ENCODE measurements around the gene OAF.

Gene OAF

DNA sequence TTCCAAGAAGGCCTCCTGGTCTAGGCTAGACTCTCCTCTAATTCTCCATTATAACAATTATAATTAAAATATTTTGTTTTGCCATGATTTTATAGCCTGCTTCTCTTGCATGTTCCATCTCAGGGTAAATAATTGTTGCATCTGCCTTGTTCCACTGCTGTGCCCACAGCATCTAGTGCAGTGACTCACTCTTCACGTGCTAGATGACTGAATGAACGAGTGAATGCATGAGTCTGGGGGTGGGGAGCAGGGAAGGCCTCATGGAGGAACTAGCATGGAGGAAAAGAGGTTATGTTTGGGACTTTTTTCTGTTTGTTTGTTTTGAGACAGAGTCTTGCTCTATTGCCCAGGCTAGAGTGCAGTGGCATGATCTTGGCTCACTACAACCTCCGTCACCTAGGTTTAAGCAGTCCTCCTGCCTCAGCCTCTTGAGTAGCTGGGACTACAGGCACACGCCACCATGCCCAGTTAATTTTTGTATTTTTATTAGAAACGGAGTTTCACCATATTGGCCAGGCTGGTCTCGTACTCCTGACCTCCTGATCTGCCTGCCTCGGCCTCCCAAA lies 5.2 kb upstream of the OAF start:
- no peak for DNase-seq

DNA sequence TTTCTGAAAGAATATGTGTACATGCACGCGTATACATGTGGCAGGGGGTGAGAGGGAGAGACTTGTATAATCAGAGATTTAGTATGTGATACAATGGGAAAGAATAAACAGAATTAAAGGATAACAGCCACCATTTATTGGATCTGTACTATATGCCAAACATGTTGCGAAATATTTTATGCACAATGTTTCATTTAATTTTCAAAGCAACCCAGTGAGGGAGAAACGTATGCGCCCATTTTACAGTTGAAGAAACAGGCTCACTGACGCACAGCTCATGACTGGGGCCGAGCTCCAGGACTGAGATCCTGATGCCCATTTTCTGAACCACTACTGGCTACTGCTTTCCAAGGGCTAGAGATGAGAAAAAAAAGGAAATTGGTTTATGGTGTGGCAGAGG lies 3.3 kb upstream of the OAF start:
- no peak for DNase-seq

DNA sequence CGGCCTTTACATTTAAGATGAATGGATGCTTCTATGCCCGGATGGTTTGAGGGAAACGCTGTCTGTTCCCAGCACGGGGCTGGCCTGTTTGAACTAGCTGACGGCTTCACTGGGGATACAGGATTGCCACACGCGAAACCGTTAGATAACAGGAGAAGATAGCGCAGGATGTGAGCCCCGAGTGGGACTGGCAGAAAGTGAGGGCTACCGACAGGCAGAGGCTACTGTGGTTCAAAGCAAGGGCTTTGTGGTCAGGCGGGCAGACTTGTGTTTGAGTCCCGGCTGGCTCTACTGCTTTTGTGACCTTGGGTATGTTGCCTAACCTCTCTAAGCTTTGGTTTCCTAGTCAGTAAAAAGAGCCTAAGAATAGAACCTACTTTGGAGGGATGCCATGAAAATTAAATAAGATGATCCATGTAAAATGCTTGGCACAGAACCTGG lies 2.8 kb upstream of the OAF start:
- DNase-seq = no peak

DNA sequence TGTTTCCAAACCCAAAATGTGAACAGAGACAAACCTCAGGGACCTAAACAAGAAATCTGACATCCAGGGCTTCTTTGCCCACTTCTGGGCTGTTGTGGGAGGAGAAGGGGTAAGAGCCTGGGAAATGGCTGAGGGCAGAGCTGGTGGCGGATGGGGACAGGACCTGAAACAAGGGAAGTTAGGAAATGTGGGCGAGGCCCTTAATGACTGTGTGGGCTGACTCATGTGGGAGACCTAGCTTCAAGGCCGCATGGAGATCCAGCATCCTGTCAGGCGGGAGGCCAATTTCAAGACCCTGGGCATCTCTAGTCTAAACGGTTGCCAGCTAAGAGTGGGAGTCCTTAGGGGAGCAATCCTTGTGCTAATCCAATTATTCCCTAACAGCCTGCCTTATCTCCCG lies 2.1 kb upstream of the OAF start:
- DNase-seq = no peak

DNA sequence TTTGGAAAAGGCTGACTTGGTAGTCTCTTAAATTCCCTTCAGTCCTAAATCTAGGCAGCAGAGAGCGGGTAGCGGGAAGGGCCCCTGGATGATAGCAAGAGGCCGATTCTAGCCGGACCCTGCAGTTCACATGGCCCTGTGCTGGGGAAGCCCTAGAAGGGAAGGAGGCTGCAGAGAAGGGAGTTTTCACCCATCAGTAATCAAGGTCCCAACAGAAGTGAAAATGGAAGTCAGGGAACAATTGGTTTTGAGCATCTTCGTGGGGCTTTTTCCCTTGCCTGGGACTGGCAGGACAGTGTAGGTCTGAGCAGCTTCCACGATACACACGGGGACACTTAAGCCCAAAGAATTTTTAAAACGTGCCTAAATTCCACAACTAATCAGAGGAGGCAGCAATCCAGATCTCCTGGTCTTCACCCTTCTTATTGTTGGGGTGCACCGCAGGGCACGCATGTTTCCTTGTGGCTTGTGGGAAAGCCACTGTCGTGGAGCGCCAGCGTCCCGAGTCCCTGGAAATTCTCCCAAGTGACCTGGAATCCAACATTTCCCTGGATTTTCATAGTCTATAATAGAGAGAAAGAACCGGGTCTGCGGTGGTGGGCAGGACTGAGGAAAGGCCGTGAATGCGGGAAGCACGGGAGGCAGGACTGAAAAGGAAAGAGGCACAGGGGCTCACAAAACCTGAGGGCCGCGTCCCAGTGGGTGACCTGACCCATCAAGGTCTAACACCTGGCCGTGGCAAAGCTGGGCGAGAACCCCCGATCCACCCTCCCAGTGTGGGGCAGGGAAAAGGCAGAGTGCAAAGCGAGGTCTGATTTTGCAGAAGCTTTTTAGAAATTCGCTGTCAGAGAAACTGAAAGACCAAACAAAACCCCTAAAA lies 846 bp upstream of the OAF start:
- no peak for DNase-seq

DNA sequence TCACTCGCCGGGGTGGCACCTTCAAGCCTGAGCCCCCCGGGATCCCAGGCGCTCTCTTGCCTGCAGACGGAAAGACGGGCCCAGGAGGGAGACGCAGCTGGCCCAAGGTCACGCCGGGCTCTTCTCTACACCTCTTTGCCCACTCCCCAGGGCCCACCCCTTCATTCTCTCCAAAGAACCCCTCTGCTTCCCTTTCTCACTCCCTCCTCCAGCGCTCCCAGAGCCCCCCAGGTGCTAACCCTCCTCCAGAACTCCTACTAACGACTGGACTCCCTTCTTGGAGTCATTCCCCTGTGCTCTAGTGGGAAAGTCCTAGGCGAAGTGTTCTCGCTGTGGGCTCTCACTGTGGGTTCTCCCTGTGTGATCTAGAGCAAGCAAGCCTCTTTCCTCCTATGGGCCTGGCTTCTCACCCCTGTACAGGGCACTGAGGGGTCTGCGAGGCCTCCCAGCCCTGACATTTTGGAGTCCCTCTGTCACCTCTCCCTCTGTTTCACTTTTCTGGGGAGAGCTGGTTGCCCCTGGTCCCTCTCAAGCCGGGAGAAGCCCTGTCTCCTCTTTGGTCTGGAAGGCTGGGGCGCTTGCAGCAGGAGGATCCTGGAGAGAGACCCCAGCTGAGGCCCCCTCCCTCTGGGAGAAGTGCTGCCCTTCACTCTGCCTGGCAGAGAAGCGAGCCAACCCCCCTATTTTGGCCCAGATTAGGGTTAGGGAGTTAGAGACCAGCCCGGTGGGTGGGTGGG lies 858 bp downstream of the OAF start:
- DNase-seq = no peak

DNA sequence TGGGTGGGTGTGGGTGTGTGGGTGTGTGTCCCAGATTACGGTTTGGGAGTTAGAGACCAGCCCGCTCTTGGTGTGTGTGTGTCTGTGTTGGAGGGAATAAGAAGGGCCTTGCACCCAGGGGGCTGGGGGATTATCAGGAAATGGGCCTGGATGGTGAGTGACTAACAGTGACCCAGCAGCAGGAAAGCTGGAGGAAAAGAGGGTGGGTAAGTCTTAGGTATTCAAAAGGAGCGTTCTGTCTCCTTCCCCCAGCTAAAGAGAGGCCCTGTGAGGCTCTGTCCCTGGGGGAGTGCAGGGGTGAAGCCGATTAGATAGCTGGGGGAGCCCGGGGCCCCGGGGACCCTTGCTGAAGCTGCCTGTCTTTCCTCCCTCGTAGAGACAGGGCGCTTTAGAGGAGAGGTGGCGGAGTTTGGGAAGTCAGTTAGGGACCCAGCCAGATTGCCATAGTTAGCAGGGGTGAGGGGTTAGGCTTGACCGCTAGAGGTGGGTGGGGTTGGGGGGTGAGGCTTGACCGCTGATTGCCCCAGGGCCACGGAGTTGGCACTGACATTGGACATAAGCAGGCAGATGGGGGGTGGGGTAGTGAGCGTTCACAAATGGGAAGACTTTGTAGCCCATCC lies 1.5 kb downstream of the OAF start:
- DNase-seq = no peak

DNA sequence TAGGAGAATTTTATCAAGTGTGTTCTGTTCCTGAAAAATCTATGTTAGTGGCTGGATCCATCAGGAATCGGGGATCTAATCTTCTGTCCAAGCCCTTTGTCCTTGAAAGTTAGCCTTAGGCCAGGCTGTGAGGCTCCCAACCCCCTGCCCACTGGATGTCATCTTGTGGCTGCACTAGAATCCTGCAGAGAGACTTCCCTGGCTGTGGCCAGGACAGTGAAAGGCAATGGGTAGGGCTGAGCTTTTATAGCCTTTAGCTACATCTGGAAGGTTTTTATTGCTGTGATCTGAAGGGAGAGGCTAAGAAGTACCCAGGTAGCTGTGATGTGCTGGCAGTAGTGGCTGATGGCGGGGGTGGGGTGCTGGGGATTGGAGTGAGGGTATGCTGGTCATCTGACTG lies 2.1 kb downstream of the OAF start:
- no peak for DNase-seq

DNA sequence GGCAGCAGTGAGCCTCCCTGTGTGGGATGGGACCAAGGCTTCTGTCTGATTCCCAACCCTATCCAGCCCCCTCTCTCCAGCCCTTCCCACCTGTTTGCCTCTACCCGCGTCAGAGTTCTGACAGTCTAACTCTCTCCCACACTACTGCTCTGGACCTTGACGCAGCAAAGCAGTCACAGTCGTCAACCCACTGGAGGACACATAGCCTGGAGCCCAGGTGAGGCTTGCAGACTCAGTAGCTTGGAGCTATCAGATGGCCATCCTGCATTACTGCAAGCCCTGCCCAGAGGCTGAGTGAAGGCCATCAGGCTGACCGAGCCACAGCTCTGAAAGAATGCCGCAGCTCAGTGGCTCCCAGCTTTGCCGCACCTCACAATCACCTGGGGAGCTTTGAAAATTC lies 3.7 kb downstream of the OAF start:
- no peak for DNase-seq

DNA sequence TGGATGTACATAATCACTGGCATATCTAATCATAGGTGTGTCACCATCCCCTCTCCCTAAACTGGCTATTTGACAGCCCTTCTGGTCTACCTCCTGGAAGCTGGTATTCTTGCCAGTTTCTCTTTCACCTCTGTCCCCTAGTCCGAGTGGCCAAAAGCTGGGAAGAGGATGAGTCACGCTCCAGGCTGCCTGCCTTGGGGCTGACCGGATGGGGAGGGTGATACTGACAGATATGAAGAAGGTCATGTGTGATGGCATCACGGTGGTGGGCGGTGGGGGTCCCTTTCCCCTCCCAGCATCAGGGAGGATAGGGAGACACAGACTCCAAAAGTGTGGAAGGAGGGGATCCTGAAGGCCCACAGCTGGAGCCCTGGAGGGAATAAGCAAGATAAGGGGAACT lies 4.8 kb downstream of the OAF start:
- no peak for DNase-seq

DNA sequence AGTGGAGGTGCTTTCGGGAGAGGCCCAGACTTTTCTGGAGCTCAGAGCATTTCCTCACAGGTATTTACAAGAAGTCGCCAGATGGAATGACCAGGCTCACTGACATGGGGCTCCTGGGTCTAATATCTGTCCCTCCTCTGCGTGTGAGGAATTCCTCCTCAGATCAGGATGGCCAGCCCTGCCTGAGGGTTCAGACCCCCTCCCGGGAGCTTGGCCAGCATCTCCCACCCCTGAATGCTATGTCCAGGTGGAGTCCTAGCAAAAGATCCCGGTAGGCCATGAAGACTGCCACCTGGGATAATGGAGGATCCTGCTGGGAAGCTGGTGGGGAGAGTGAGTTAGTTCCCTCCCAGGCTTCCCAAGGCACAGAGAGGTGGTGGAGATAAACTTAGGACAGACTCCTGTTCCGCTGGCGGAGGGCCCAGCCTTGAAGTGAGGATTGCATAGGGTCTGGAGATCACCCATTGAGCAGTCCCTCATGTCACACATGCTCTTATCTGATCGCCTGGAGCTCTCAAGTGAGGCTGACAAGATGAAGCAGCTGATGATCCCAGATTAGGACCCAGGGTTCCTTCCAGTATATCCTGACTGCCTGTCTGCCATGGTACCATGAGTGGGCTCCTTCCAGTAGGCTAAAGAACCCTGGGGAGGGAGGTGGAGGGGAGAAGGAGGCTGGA lies 5.7 kb downstream of the OAF start:
- DNase-seq = no peak

DNA sequence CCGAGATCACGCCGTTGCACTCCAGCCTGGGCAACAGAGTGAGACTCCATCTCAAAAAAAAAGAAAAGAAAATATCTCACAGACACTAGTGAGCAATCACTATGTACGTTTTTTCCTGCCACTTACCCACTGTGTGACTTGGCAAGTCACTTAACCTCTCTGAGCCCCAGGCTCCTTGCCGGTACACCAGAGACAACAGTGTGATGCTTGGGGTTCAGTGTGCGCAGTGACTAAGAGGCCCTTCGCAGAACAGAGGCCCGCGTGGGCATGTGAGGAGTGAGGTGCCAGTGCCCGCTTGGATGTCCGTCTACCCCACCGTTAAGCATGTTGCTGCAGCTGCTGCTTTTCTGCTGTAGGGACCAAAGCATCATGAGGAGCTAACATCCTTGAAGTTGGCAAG lies 6.7 kb downstream of the OAF start:
- DNase-seq = no peak

DNA sequence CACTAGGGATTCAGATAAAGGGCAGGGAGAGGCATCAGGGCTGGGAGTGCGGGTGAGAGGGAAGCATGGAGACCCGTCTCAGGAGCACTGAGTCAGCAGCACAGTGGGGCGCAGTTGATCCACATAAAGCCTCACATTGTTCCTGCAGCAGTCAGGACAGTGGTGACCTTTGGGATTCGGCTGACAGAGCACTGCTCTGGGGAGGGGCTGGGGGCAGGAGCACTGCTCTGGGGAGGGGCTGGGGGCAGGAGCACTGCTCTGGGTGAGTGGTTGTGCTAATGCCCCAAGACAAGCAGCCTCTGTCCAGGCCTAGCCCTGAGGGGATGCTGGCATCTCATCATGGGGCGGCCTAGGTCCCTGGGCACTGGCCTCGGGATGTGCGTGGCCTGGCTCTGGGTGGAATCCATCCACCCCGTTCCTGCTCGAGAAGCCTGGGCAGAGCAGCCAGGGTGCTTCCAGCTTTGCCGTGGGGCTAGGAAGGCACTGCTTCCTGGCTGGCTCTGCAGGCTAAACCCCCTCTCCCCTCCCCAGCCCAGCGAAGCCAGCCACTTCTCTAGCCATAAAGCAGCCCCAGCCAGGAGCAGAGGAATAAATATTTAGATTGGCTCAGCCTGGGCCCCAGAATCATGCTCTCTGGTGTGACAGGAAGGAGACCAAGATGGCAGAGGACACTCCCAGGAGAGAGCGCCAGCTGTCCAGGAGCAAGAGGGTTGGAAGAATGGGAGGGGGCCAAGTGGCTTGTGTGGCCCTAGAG lies 7.3 kb downstream of the OAF start:
- DNase-seq = no peak

DNA sequence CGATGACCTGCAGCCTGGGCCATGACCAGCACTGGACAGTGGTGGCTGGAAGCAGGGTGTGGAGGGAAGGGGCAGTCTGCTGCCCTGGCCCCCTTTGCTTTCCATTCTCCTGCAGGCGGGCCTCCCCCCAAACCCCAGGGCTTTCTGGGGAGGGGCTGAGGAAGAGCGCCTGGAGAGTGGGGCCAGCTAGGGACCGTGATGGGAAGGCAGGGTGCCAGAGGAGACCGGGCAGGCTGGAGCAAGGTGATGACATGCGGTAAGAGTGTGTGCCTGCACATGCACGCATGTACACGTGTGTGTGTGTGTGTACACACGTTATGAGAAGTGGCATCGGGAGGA lies 7.8 kb downstream of the OAF start:
- DNase-seq = no peak

DNA sequence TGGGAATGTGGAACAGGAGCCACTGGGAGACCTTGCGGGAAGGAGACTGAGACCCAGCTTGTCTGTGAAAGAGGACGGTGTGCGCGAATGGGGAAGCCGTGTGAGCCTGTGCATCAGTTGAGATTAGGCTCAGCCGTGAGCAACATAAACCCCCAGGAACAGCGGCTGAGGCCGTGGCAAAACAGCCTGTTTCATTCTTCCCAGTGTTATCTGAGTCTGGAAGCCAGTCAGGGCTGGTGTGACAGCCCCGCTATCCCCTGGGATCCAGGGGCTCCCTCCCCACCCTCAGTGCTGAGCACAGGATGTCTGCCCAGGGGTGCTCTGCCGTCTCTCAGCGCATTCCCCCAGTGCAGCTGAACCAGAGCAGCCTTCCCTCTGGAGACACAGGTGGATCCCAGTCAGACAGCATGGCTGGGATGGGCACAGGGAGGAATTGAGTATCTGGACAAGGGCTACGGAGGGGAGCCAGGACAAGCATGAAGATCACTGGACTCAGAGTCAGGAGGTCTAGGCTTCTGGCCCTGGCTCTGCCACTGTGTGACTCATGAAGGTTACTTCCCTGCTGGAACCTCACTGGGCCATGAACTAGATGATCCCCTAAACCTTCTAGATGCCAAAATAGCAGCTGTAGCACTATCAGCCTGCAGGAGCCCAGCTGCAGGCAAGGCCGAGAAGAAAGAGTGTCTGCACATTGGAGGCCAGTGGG lies 8.6 kb downstream of the OAF start:
- no peak for DNase-seq

DNA sequence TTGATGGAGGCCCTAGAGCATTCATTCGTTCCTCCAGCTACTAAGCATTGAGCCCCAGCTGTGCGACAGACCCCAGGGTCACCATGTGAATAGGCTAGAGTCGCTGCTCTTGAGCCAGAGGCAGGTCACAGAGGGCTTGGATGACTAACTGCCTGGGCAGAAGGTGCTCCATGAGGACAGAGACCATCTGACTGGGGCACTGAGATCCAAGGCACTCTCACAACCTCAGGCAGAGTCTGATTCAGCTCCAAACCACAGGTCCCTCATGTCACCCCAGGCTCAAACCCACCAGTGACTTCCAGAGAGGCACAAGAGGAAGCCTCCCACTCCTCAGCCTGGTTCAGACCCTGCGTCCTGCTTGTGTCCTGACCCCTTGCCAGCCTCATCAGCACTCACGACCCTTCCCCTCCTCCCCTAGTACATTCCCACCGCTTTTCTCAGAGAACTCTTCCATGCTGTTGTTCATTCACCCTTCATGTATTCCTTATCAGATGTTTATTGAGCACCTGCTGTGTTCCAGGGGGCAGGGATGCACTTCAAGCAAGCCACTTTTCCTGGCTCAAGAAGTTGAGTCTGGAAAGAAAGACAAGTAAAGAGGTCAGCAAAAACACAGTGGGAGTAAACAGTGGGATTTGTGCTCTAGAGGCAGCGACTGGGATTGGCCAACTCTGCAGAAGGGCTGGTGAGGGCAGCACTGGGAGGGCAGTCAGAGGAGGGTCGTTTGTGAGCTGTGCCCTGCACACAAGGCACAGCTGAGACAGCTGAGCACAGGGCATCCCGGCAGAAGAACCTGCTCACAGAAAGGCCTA lies 9.3 kb downstream of the OAF start:
- no peak for DNase-seq

DNA sequence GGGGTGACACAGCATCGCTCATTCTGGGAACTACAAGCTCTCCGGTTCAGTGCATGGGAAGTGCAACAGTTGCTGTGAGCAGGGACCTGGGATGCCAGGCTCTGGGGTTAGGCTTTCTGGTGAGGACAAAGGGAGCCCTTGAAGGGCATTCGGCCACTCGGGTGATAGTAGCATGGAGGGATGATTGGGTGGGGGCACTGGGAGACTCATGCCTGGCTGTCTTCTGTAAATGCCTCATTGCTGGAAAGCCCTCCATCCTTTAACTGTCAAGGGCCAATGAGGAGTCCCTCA lies 9.9 kb downstream of the OAF start:
- no peak for DNase-seq

DNA sequence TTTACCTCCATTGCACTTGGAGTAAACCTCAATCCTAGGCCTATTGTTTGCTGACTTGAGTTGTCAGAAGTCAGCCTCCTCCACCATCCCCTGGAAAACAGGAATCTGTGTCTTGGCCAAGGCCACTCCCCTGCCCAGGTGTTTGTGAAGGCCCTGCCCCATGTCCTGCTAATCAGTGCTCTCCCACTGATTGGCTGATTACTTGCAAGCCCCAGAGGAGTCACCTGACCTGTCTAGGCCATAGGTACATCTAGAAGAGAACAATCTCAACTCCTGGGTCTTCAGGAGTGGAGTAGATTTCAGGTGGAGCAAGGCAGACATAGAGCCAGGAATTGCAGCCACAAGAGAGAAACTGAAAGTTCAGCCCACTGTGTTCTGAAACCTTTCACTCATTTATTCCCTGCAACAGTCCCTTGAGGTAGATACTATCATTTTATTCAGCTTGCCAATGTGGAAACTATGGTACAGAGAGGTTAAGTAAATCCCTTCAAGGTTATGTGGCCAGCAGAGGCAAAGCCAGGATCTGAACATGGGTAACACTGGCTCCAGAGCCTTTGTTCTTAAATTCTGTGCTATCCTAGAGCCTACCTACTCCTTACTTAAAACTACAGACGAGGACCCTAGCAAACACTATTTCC lies 10.4 kb downstream of the OAF start:
- DNase-seq = no peak

DNA sequence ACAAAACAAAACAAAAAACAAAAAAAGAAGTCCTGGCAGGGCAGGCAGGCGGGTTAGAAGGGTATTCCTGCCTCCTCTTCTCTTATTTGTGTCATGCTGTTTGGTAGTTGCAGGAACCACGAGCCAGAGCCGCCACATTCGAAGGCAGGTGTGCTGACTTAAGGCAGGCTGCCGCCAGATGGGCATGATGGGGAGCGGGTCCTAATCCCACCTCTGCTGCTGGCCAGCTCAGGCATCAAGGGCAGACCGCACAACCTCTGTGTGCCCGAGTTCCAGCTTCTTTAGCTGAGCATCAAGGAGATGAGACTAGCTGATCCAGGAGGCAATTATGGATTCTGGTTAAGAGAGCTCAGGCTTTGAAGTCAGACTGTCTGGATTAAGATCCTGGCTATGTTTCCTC lies 12.1 kb downstream of the OAF start:
- no peak for DNase-seq

DNA sequence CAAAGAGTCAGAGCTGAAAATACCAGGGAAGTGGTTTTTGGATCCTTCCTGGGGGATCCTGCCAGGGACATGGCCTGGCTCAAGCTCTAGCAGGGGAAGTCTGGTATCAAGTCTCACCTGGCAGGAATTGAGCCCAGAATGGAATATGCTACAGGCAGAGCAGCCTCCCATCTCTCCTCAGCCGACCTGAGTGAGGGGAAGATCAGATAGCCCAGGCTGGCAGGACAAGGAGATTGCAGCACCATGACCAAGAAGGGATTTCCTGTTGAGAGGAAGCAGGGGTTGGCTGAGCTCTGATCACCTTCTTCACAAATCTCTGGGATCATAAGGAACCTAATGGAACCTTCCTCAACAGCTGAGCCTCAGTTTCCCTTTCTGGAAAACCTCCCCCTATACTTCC lies 13.0 kb downstream of the OAF start:
- DNase-seq = no peak

DNA sequence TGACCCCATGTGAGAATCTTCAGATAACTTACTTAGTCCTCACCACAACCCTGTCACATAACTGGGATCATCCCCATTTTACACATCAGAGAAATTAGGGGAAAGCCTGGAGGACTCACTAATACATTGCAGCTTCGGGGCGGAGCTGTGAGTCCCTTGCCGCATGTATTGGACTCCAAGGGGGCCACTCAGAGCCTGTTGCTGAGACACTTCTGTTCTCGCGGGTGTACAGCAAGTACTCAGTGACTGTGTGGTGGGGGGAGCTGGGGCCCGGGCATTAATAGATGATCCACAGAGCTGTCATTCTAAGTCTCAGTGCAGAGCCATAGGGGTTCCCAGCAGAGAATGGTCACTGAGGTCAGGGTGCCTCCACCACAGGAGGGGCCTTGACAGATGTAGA lies 13.5 kb downstream of the OAF start:
- DNase-seq = no peak

Data from effector CD8-positive, alpha-beta T cell (primary cell).